Right atrium auricular region (tissue), 2 donors: ENCODE results near the gene FBRSL1. TPM values are rescaled to one million over a fixed set of nuclear protein-coding genes. Genes with fewer than 3 reads are reported as not detected.

Experiments used
- DNase-seq: peaks from one replicate; pipeline ENCODE4 v3.0.0-alpha.2; 2019; ENCODE audit warnings: low spot score
- H3K27ac ChIP-seq, 2 donors: fragments of 200-600 bp; sonication (generic); 1 replicate in 1 of 2; 2 replicates in 1 of 2; pipeline ENCODE4 v1.5.1; 2016 to 2019
- H3K27me3 ChIP-seq, 2 donors: fragments of 200-600 bp; sonication (generic); one replicate each; pipeline versions ENCODE4 v1.5.1 to v1.6.0; 2017 to 2019
- H3K36me3 ChIP-seq: fragments of 200-600 bp; sonication (generic); one replicate; pipeline ENCODE4 v1.5.1; 2016
- H3K4me1 ChIP-seq, 2 donors: fragments of 200-600 bp; sonication (generic); one replicate each; pipeline versions ENCODE4 v1.5.1 to v1.6.0; 2017 to 2019
- H3K4me3 ChIP-seq, 2 donors: fragments of 200-600 bp; sonication (generic); 1 replicate in 1 of 2; 2 replicates in 1 of 2; pipeline ENCODE4 v1.5.1; 2017 to 2019; ENCODE audit warnings: mild to moderate bottlenecking in 1 of 2, moderate library complexity in 1 of 2
- H3K9me3 ChIP-seq, 2 donors: fragments of 200-600 bp; sonication (generic); one replicate each; pipeline ENCODE4 v1.5.1; 2019
- CTCF ChIP-seq, 2 donors: fragments of 200-600 bp; sonication (generic); IDR thresholded peaks; one replicate each; pipeline ENCODE4 v1.5.1; 2019; ENCODE audit warnings: antibody characterized with exemption in 2 of 2
- total RNA-seq, 2 donors: library from RNA; depleted of rRNA; stranded (reverse); fragments of >200 nt; gene quantifications; one replicate each; pipeline ENCODE4 v1.1.0, GENCODE V29; 2016

The FBRSL1 gene
- total RNA-seq, 2 donors from 2014 or later, result 19.3 to 20.4 TPM

- DNase-seq, result no peak
- no peak overlapping the region for H3K4me3 ChIP-seq
- no peaks in the 10 kb centered on the region for H3K27me3 ChIP-seq
- TF ChIP-seq CTCF (IDR thresholded peaks at IDR 0.05), result no peak
- H3K4me1 ChIP-seq, result peaks cover 0 to 34% of the 10 kb centered on the region in 2 donors
- no peaks in the 10 kb centered on the region for H3K36me3 ChIP-seq
- H3K9me3 ChIP-seq, result no peaks in the 10 kb centered on the region
- no peak overlapping the region for H3K27ac ChIP-seq
These were observed 34.5 kb downstream of the FBRSL1 start for GRCh38 chr12:132524405-132524804.

- Histone ChIP-seq H3K4me3 (no peak overlapping the region), H3K36me3 (no peaks in the 10 kb centered on the region), H3K4me1 (peaks cover 0 to 29% of the 10 kb centered on the region in 2 donors), H3K9me3 (no peaks in the 10 kb centered on the region), H3K27ac (peak overlapping the region in 1 of 2 donors; percentile 35), H3K27me3 (no peaks in the 10 kb centered on the region)
- no peak for TF ChIP-seq CTCF (IDR thresholded peaks at IDR 0.05)
- no peak for DNase-seq
These were observed 35.3 kb downstream of the FBRSL1 start for GRCh38 chr12:132525011-132525832.

- Histone ChIP-seq H3K4me1 (peaks cover 0 to 24% of the 10 kb centered on the region in 2 donors), H3K36me3 (no peaks in the 10 kb centered on the region), H3K9me3 (no peaks in the 10 kb centered on the region), H3K4me3 (no peak overlapping the region), H3K27me3 (no peaks in the 10 kb centered on the region), H3K27ac (peak overlapping the region in 1 of 2 donors; percentile 35)
- no peak for TF ChIP-seq CTCF (IDR thresholded peaks at IDR 0.05)
- DNase-seq, result no peak
These were observed 36.0 kb downstream of the FBRSL1 start for GRCh38 chr12:132525833-132526455.

GRCh38 chr12:132527186-132527882 lies 37.4 kb downstream of the FBRSL1 start:
- H3K4me3 ChIP-seq, result no peak overlapping the region
- H3K9me3 ChIP-seq, result no peaks in the 10 kb centered on the region
- no peaks in the 10 kb centered on the region for H3K27me3 ChIP-seq
- H3K4me1 ChIP-seq, result peaks cover 0 to 24% of the 10 kb centered on the region in 2 donors
- H3K36me3 ChIP-seq, result peaks cover 3% of the 10 kb centered on the region
- no peak overlapping the region for H3K27ac ChIP-seq
- DNase-seq, result no peak
- TF ChIP-seq CTCF (IDR thresholded peaks at IDR 0.05), result no peak

GRCh38 chr12:132527883-132528264 lies 37.9 kb downstream of the FBRSL1 start:
- no peak for TF ChIP-seq CTCF (IDR thresholded peaks at IDR 0.05)
- Histone ChIP-seq H3K9me3 (no peaks in the 10 kb centered on the region), H3K36me3 (peaks cover 7% of the 10 kb centered on the region), H3K4me1 (peaks cover 0 to 24% of the 10 kb centered on the region in 2 donors), H3K4me3 (no peak overlapping the region), H3K27me3 (no peaks in the 10 kb centered on the region), H3K27ac (no peak overlapping the region)
- DNase-seq, result no peak
